Hepatocyte (in vitro differentiated cells): ENCODE data around the gene BCL2A1.

Experiments
- CTCF ChIP-seq: fragments of 200-600 bp; sonication (generic); IDR thresholded peaks from 2 replicates; pipeline ENCODE4 v1.5.1; 2016; ENCODE audit warnings: antibody characterized with exemption, mild to moderate bottlenecking; ENCODE audit not compliant: poor library complexity
- EZH2phosphoT487 ChIP-seq: fragments of 200-600 bp; sonication (generic); IDR thresholded peaks from one replicate; pipeline ENCODE4 v1.6.1; 2018; ENCODE audit warnings: antibody characterized with exemption, mild to moderate bottlenecking, low read depth, moderate library complexity; ENCODE audit not compliant: unreplicated experiment, severe bottlenecking

- no peak for TF ChIP-seq CTCF
- no peak for TF ChIP-seq EZH2phosphoT487
These were observed 41.6 kb downstream of the BCL2A1 start for GRCh38 chr15:79929412-79929811.
